Transverse colon (tissue), 4 donors: ENCODE measurements around the gene GRIA4.

Experiments used
- CTCF ChIP-seq, 5 experiments: fragments of 200-600 bp in 3 of 5; fragments of 450-650 bp in 2 of 5; sonication (generic) in 3 of 5; IDR thresholded peaks; 1 replicate in 2 of 5; 2 replicates in 3 of 5; pipeline ENCODE4 v1.5.1; 2016 to 2017; ENCODE audit warnings: antibody characterized with exemption in 5 of 5, inconsistent platforms in 3 of 5, mild to moderate bottlenecking in 2 of 5, moderate library complexity in 1 of 5
- POLR2A ChIP-seq: fragments of 450-650 bp; IDR thresholded peaks from one replicate; pipeline ENCODE4 v1.6.1; 2016; ENCODE audit warnings: antibody characterized with exemption, mild to moderate bottlenecking, moderate library complexity
- POLR2AphosphoS5 ChIP-seq, 3 donors: sonication (generic); formaldehyde crosslinking; IDR thresholded peaks; one replicate each; pipeline ENCODE4 v1.6.1; 2016; ENCODE audit warnings: antibody characterized with exemption in 3 of 3

GRCh38 chr11:105774899-105775298 lies 165.0 kb downstream of the GRIA4 start:
- TF ChIP-seq CTCF (IDR thresholded peaks at IDR 0.05) (no peak), POLR2A (no peak), POLR2AphosphoS5 (IDR thresholded peaks at IDR 0.05) (no peak)
